ENCODE results near the gene KRTAP3-1. TPM values are rescaled to one million over a fixed set of nuclear protein-coding genes. Genes with fewer than 3 reads are reported as not detected.
"Not testable (repeated sequence)": the region's sequence is repeated elsewhere in the genome, so short reads cannot be mapped to it uniquely, and the experiment has no call there.

Gene KRTAP3-1
- total RNA-seq, 5 donors from 2014 or later (not counting 1 experiment from before 2014, with no cell fraction given) = not detected

- no peaks in the 10 kb centered on the region for H3K27me3 Mint-ChIP-seq
- no peak for ATAC-seq (replicated peaks in 1 of 4)
- H3K4me3 Mint-ChIP-seq = no peak overlapping the region
- peaks cover 0 to 5% of the 10 kb centered on the region in 2 experiments for H3K27me3 ChIP-seq (replicated peaks in 1 of 2; ENCODE audit: control insufficient read depth in 2 of 2, extremely low read depth in 1 of 2, insufficient read depth in 2 of 2, low read length in 1 of 2)
- no peak overlapping the region for H3K27ac ChIP-seq (ENCODE audit: low read length)
- no peak overlapping the region for H3K4me3 ChIP-seq (ENCODE audit: control insufficient read depth in 1 of 2, extremely low read depth in 1 of 2, low read length in 1 of 2)
- no peaks in the 10 kb centered on the region for H3K9me3 Mint-ChIP-seq
- ChIA-PET CTCF (no interaction called here), POLR2A (no interaction called here)
- no peaks in the 10 kb centered on the region for H3K4me1 ChIP-seq (ENCODE audit: control insufficient read depth in 1 of 2, extremely low read depth in 1 of 2, insufficient read depth in 2 of 2, low read length in 2 of 2)
- DNase-seq = no peak
- H3K9me3 ChIP-seq = no peaks in the 10 kb centered on the region
- no peaks in the 10 kb centered on the region for H3K4me1 Mint-ChIP-seq
- H3K27ac Mint-ChIP-seq = no peak overlapping the region
- WGBS (ENCODE audit: insufficient coverage) = no CpG with 5 or more reads among the region's 1 CpG
- H3K36me3 ChIP-seq (ENCODE audit: control insufficient read depth in 2 of 2, extremely low read depth in 1 of 2, insufficient read depth in 1 of 2, low read length in 1 of 2) = no peaks in the 10 kb centered on the region
- H3K36me3 Mint-ChIP-seq = no peaks in the 10 kb centered on the region
These were observed 1.0 kb upstream of the KRTAP3-1 start for GRCh38 chr17:41009936-41010335.

- ChIA-PET POLR2A (no interaction called here), CTCF (no interaction called here)
- Histone ChIP-seq H3K4me3 (ENCODE audit: control insufficient read depth in 1 of 2, extremely low read depth in 1 of 2, low read length in 1 of 2) (no peak overlapping the region), H3K4me1 (ENCODE audit: control insufficient read depth in 1 of 2, extremely low read depth in 1 of 2, insufficient read depth in 2 of 2, low read length in 2 of 2) (no peaks in the 10 kb centered on the region), H3K36me3 (ENCODE audit: control insufficient read depth in 2 of 2, extremely low read depth in 1 of 2, insufficient read depth in 1 of 2, low read length in 1 of 2) (no peaks in the 10 kb centered on the region), H3K9me3 (no peaks in the 10 kb centered on the region), H3K27me3 (replicated peaks in 1 of 2; ENCODE audit: control insufficient read depth in 2 of 2, extremely low read depth in 1 of 2, insufficient read depth in 2 of 2, low read length in 1 of 2) (peaks cover 0 to 8% of the 10 kb centered on the region in 2 experiments), H3K27ac (ENCODE audit: low read length) (no peak overlapping the region)
- ATAC-seq (replicated peaks in 1 of 4) (no peak), DNase-seq (no peak)
- WGBS (ENCODE audit: insufficient coverage) = no CpG with 5 or more reads among the region's 4 CpGs
- no peaks in the 10 kb centered on the region for H3K4me1 Mint-ChIP-seq
- H3K27ac Mint-ChIP-seq = no peak overlapping the region
- H3K9me3 Mint-ChIP-seq = no peaks in the 10 kb centered on the region
- peaks cover 0 to 4% of the 10 kb centered on the region in 2 donors for H3K27me3 Mint-ChIP-seq
- H3K4me3 Mint-ChIP-seq = no peak overlapping the region
- H3K36me3 Mint-ChIP-seq = no peaks in the 10 kb centered on the region
These were observed 403 bp upstream of the KRTAP3-1 start for GRCh38 chr17:41009301-41009760.

GRCh38 chr17:41004397-41004796 is 4.5 kb downstream of the KRTAP3-1 start:
- Mint-ChIP-seq H3K9me3 (no peaks in the 10 kb centered on the region), H3K27ac (no peak overlapping the region), H3K36me3 (no peaks in the 10 kb centered on the region), H3K4me3 (no peak overlapping the region), H3K4me1 (no peaks in the 10 kb centered on the region), H3K27me3 (peaks cover 17 to 22% of the 10 kb centered on the region in 2 donors)
- DNase-seq (no peak), ATAC-seq (replicated peaks in 1 of 4) (no peak)
- H3K27ac ChIP-seq (ENCODE audit: low read length) = no peak overlapping the region
- 94% methylated on average over 2 of the region's 3 CpGs for WGBS (ENCODE audit: insufficient coverage)
- no peaks in the 10 kb centered on the region for H3K9me3 ChIP-seq
- H3K4me1 ChIP-seq (ENCODE audit: control insufficient read depth in 1 of 2, extremely low read depth in 1 of 2, insufficient read depth in 2 of 2, low read length in 2 of 2) = no peaks in the 10 kb centered on the region
- CTCF ChIA-PET = no interaction called here
- no peak overlapping the region for H3K4me3 ChIP-seq (ENCODE audit: control insufficient read depth in 1 of 2, extremely low read depth in 1 of 2, low read length in 1 of 2)
- H3K27me3 ChIP-seq (replicated peaks in 1 of 2; ENCODE audit: control insufficient read depth in 2 of 2, extremely low read depth in 1 of 2, insufficient read depth in 2 of 2, low read length in 1 of 2) = peaks cover 0 to 20% of the 10 kb centered on the region in 2 experiments
- POLR2A ChIA-PET = no interaction called here
- H3K36me3 ChIP-seq (ENCODE audit: control insufficient read depth in 2 of 2, extremely low read depth in 1 of 2, insufficient read depth in 1 of 2, low read length in 1 of 2) = no peaks in the 10 kb centered on the region

- Mint-ChIP-seq H3K9me3 (no peaks in the 10 kb centered on the region), H3K4me1 (no peaks in the 10 kb centered on the region), H3K4me3 (no peak overlapping the region), H3K36me3 (no peaks in the 10 kb centered on the region), H3K27me3 (peaks cover 22 to 26% of the 10 kb centered on the region in 2 donors), H3K27ac (no peak overlapping the region)
- Histone ChIP-seq H3K9me3 (no peaks in the 10 kb centered on the region), H3K36me3 (ENCODE audit: control insufficient read depth in 2 of 2, extremely low read depth in 1 of 2, insufficient read depth in 1 of 2, low read length in 1 of 2) (no peaks in the 10 kb centered on the region), H3K4me1 (ENCODE audit: control insufficient read depth in 1 of 2, extremely low read depth in 1 of 2, insufficient read depth in 2 of 2, low read length in 2 of 2) (no peaks in the 10 kb centered on the region), H3K27ac (ENCODE audit: low read length) (no peak overlapping the region), H3K27me3 (replicated peaks in 1 of 2; ENCODE audit: control insufficient read depth in 2 of 2, extremely low read depth in 1 of 2, insufficient read depth in 2 of 2, low read length in 1 of 2) (peaks cover 0 to 22% of the 10 kb centered on the region in 2 experiments), H3K4me3 (ENCODE audit: control insufficient read depth in 1 of 2, extremely low read depth in 1 of 2, low read length in 1 of 2) (no peak overlapping the region)
- 100% methylated on average over 1 of the region's 4 CpGs for WGBS (ENCODE audit: insufficient coverage)
- ChIA-PET CTCF (interaction anchor here in 1 of 2 donors (0.5 kb wide), 1 partner anchor 690 kb away, joined by 4 read pairs; no protein-coding TSS in a partner anchor), POLR2A (no interaction called here)
- DNase-seq (no peak), ATAC-seq (replicated peaks in 1 of 4) (no peak)
These were observed 5.0 kb downstream of the KRTAP3-1 start for GRCh38 chr17:41003926-41004325.

GRCh38 chr17:41002814-41003213 is 6.1 kb downstream of the KRTAP3-1 start:
- Histone ChIP-seq H3K27me3 (replicated peaks in 1 of 2; ENCODE audit: control insufficient read depth in 2 of 2, extremely low read depth in 1 of 2, insufficient read depth in 2 of 2, low read length in 1 of 2) (peaks cover 0 to 17% of the 10 kb centered on the region in 2 experiments), H3K4me1 (ENCODE audit: control insufficient read depth in 1 of 2, extremely low read depth in 1 of 2, insufficient read depth in 2 of 2, low read length in 2 of 2) (no peaks in the 10 kb centered on the region), H3K27ac (ENCODE audit: low read length) (no peak overlapping the region), H3K4me3 (ENCODE audit: control insufficient read depth in 1 of 2, extremely low read depth in 1 of 2, low read length in 1 of 2) (no peak overlapping the region), H3K9me3 (no peaks in the 10 kb centered on the region), H3K36me3 (ENCODE audit: control insufficient read depth in 2 of 2, extremely low read depth in 1 of 2, insufficient read depth in 1 of 2, low read length in 1 of 2) (no peaks in the 10 kb centered on the region)
- no peaks in the 10 kb centered on the region for H3K4me1 Mint-ChIP-seq
- no peak overlapping the region for H3K27ac Mint-ChIP-seq
- no peak for DNase-seq
- H3K9me3 Mint-ChIP-seq = no peaks in the 10 kb centered on the region
- peaks cover 28 to 30% of the 10 kb centered on the region in 2 donors for H3K27me3 Mint-ChIP-seq
- ChIA-PET CTCF (no interaction called here), POLR2A (no interaction called here)
- H3K4me3 Mint-ChIP-seq = no peak overlapping the region
- no peaks in the 10 kb centered on the region for H3K36me3 Mint-ChIP-seq
- 60% methylated on average over 3 of the region's 5 CpGs for WGBS (ENCODE audit: insufficient coverage)
- ATAC-seq (replicated peaks in 1 of 4) = no peak

- H3K4me1 Mint-ChIP-seq = no peaks in the 10 kb centered on the region
- WGBS (ENCODE audit: insufficient coverage) = no CpG with 5 or more reads among the region's 4 CpGs
- no peaks in the 10 kb centered on the region for H3K9me3 Mint-ChIP-seq
- no peak overlapping the region for H3K4me3 Mint-ChIP-seq
- peaks cover 37 to 38% of the 10 kb centered on the region in 2 donors for H3K27me3 Mint-ChIP-seq
- DNase-seq (no peak), ATAC-seq (replicated peaks in 1 of 4) (no peak)
- Histone ChIP-seq H3K27ac (ENCODE audit: low read length) (no peak overlapping the region), H3K36me3 (ENCODE audit: control insufficient read depth in 2 of 2, extremely low read depth in 1 of 2, insufficient read depth in 1 of 2, low read length in 1 of 2) (no peaks in the 10 kb centered on the region), H3K4me3 (ENCODE audit: control insufficient read depth in 1 of 2, extremely low read depth in 1 of 2, low read length in 1 of 2) (no peak overlapping the region), H3K9me3 (no peaks in the 10 kb centered on the region), H3K27me3 (replicated peaks in 1 of 2; ENCODE audit: control insufficient read depth in 2 of 2, extremely low read depth in 1 of 2, insufficient read depth in 2 of 2, low read length in 1 of 2) (peaks cover 4 to 17% of the 10 kb centered on the region in 2 experiments), H3K4me1 (ENCODE audit: control insufficient read depth in 1 of 2, extremely low read depth in 1 of 2, insufficient read depth in 2 of 2, low read length in 2 of 2) (no peaks in the 10 kb centered on the region)
- no peaks in the 10 kb centered on the region for H3K36me3 Mint-ChIP-seq
- CTCF ChIA-PET = no interaction called here
- no peak overlapping the region for H3K27ac Mint-ChIP-seq
- POLR2A ChIA-PET = no interaction called here
These were observed 7.1 kb downstream of the KRTAP3-1 start for GRCh38 chr17:41001795-41002194.

GRCh38 chr17:40999563-40999962 is 9.4 kb downstream of the KRTAP3-1 start, which contains the start of gene KRTAP3-2:
Gene KRTAP3-2, minus strand, starts transcription at chr17:40999906. Its CDS starts 53 bp downstream, at chr17:40999853.
- POLR2A ChIA-PET; CTCF ChIA-PET; H3K27ac ChIP-seq (ENCODE audit: low read length); H3K27ac Mint-ChIP-seq; H3K9me3 ChIP-seq; H3K4me3 Mint-ChIP-seq; H3K36me3 ChIP-seq (ENCODE audit: control insufficient read depth in 2 of 2, extremely low read depth in 1 of 2, insufficient read depth in 1 of 2, low read length in 1 of 2); DNase-seq; H3K4me3 ChIP-seq (ENCODE audit: control insufficient read depth in 1 of 2, extremely low read depth in 1 of 2, low read length in 1 of 2); H3K9me3 Mint-ChIP-seq; H3K4me1 Mint-ChIP-seq; ATAC-seq (replicated peaks in 1 of 4); H3K4me1 ChIP-seq (ENCODE audit: control insufficient read depth in 1 of 2, extremely low read depth in 1 of 2, insufficient read depth in 2 of 2, low read length in 2 of 2); H3K36me3 Mint-ChIP-seq: not testable (repeated sequence)
- 85% methylated on average over 2 of the region's 6 CpGs for WGBS (ENCODE audit: insufficient coverage)
- peaks cover 4 to 16% of the 10 kb centered on the region in 2 experiments for H3K27me3 ChIP-seq (replicated peaks in 1 of 2; ENCODE audit: control insufficient read depth in 2 of 2, extremely low read depth in 1 of 2, insufficient read depth in 2 of 2, low read length in 1 of 2)
- H3K27me3 Mint-ChIP-seq = peaks cover 44 to 48% of the 10 kb centered on the region in 2 donors

Measured in T-cell (primary cell).